HL-60 (cell line): ENCODE data around the gene MOCS1.

Source experiments
- POLR2AphosphoS5 ChIP-seq: IDR thresholded peaks from 2 replicates; pipeline ENCODE4 v1.6.1; 2012; ENCODE audit warnings: low read depth
- TF ChIP-seq, protein P1 (sequence below): IDR thresholded peaks from one replicate; pipeline ENCODE4 v1.5.1; 2011; ENCODE audit warnings: low read length, control low read depth, inconsistent platforms; ENCODE audit not compliant: insufficient read depth

DNA sequence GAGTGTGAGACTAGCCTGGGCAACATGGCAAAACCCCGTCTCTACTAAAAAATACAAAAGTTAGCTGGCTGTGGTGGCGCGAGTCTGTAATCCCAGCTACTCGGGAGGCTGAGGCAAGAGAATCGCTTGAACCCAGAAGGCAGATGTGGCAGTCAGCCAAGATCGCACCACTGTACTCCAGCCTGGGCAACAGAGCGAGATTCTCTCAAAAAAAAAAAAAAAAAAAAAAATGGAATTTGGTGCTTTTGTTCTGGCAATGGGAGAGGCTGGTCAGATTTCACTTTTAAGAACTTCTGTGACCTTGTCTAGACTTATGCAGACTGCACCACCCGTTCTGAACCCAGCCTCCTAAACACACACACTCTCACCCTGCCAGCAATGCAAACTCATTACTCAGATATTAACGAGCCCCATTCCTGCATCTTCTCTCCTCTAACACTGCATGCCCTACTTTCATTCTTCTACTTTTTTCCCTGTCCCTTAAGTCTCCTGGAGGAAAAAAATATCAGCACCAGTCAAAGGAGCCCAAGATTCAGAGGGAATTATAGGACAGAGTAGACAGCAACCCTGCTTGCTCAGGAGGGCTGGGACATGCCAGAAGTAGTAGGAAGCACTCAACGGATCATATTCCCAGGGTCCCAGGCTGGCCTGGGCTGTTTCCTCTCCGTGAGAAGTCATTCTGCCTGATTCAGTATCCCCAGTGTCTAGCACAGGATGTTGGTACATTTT, 4.4 kb downstream of the MOCS1 start:
- TF ChIP-seq, protein P1, sequence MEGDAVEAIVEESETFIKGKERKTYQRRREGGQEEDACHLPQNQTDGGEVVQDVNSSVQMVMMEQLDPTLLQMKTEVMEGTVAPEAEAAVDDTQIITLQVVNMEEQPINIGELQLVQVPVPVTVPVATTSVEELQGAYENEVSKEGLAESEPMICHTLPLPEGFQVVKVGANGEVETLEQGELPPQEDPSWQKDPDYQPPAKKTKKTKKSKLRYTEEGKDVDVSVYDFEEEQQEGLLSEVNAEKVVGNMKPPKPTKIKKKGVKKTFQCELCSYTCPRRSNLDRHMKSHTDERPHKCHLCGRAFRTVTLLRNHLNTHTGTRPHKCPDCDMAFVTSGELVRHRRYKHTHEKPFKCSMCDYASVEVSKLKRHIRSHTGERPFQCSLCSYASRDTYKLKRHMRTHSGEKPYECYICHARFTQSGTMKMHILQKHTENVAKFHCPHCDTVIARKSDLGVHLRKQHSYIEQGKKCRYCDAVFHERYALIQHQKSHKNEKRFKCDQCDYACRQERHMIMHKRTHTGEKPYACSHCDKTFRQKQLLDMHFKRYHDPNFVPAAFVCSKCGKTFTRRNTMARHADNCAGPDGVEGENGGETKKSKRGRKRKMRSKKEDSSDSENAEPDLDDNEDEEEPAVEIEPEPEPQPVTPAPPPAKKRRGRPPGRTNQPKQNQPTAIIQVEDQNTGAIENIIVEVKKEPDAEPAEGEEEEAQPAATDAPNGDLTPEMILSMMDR, result no peak
- TF ChIP-seq POLR2AphosphoS5, result no peak
